HG03095 (cell line): ENCODE results near the gene MOB2.

Experiments
- ATAC-seq: cut with Tn5 transposase; IDR thresholded peaks from one replicate; pipeline ENCODE4 v1.9.1; 2021; ENCODE audit warnings: moderate library complexity; ENCODE audit not compliant: unreplicated experiment

Gene MOB2

GRCh38 chr11:1473786-1474185, 12.8 kb downstream of the MOB2 start:
- no peak for ATAC-seq

- ATAC-seq: no peak
Measured at GRCh38 chr11:1473011-1473628, 13.5 kb downstream of the MOB2 start.

GRCh38 chr11:1472180-1473005, 14.2 kb downstream of the MOB2 start:
- ATAC-seq: no peak

- no peak for ATAC-seq
Measured at GRCh38 chr11:1471736-1472135, 14.8 kb downstream of the MOB2 start.

GRCh38 chr11:1470681-1471611, 15.6 kb downstream of the MOB2 start:
- no peak for ATAC-seq

GRCh38 chr11:1469911-1470680, 16.5 kb downstream of the MOB2 start:
- ATAC-seq: no peak

- no peak for ATAC-seq
Measured at GRCh38 chr11:1469287-1469910, 17.2 kb downstream of the MOB2 start.

- ATAC-seq: no peak
Measured at GRCh38 chr11:1468473-1469066, 18.0 kb downstream of the MOB2 start.

- ATAC-seq: no peak
Measured at GRCh38 chr11:1468002-1468401, 18.6 kb downstream of the MOB2 start.

- ATAC-seq: no peak
Measured at GRCh38 chr11:1467270-1467669, 19.3 kb downstream of the MOB2 start.

- no peak for ATAC-seq
Measured at GRCh38 chr11:1466784-1467183, 19.8 kb downstream of the MOB2 start.

- ATAC-seq: no peak
Measured at GRCh38 chr11:1463056-1463455, 23.5 kb downstream of the MOB2 start.

GRCh38 chr11:1462698-1462975, 23.9 kb downstream of the MOB2 start:
- ATAC-seq: no peak

GRCh38 chr11:1461826-1462697, 24.5 kb downstream of the MOB2 start:
- ATAC-seq: no peak

GRCh38 chr11:1460986-1461825, 25.4 kb downstream of the MOB2 start:
- ATAC-seq: no peak

- no peak for ATAC-seq
Measured at GRCh38 chr11:1460396-1460985, 26.1 kb downstream of the MOB2 start.

GRCh38 chr11:1459764-1460395, 26.7 kb downstream of the MOB2 start:
- no peak for ATAC-seq
